ENCODE results near the gene CBARP.

DNA sequence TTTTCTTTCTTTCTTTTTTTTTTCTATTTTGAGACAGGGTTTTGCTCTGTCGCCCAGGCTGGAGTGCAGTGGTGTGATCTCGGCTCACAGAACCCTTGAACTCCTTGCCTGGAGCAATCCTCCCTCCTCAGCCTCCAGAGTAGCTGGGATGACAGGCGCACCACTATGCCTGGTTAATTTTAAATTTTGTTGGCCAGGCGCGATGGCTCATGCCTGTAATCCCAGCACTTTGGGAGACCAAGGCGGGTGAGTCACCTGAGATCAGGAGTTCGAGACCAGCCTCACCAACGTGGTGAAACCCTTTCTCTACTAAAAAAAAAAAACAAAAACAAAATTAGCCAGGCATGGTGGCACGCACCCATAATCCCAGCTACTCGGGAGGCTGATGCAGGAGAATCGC is 55.1 kb downstream of the CBARP start:
- TF ChIP-seq, protein P1, sequence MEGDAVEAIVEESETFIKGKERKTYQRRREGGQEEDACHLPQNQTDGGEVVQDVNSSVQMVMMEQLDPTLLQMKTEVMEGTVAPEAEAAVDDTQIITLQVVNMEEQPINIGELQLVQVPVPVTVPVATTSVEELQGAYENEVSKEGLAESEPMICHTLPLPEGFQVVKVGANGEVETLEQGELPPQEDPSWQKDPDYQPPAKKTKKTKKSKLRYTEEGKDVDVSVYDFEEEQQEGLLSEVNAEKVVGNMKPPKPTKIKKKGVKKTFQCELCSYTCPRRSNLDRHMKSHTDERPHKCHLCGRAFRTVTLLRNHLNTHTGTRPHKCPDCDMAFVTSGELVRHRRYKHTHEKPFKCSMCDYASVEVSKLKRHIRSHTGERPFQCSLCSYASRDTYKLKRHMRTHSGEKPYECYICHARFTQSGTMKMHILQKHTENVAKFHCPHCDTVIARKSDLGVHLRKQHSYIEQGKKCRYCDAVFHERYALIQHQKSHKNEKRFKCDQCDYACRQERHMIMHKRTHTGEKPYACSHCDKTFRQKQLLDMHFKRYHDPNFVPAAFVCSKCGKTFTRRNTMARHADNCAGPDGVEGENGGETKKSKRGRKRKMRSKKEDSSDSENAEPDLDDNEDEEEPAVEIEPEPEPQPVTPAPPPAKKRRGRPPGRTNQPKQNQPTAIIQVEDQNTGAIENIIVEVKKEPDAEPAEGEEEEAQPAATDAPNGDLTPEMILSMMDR (IDR thresholded peaks at IDR 0.05; ENCODE audit: insufficient read depth, low read length, poor library complexity, severe bottlenecking): no peak
- no peak for TF ChIP-seq EZH2phosphoT487 (conservative IDR thresholded peaks at IDR 0.05; ENCODE audit: low read length)

Data from SU-DHL-6 (cell line).